Lung (tissue), 12 donors: ENCODE results near the gene TANC1. TPM values are rescaled to one million over a fixed set of nuclear protein-coding genes. Genes with fewer than 3 reads are reported as not detected.

Source experiments
- ATAC-seq: fragments of 200-7000 bp; cut with Tn5 transposase; one replicate; pipeline ENCODE4 v1.9.1; 2020; ENCODE audit warnings: moderate number of reproducible peaks; ENCODE audit not compliant: insufficient read depth, low FRiP score
- DNase-seq, 3 donors: peaks; one replicate each; pipeline ENCODE4 v3.0.0-alpha.2; 2013 to 2017
- H3K27ac ChIP-seq, 2 donors: one replicate each; pipeline ENCODE4 v1.5.1; 2013; ENCODE audit warnings: mild to moderate bottlenecking in 2 of 2, moderate library complexity in 2 of 2, control low read depth in 1 of 2, inconsistent platforms in 1 of 2, low read depth in 1 of 2, low read length in 1 of 2
- H3K27me3 ChIP-seq, 3 donors: one replicate each; pipeline ENCODE4 v1.5.1; 2013; ENCODE audit warnings: low read length in 2 of 3; ENCODE audit not compliant: control insufficient read depth in 3 of 3, insufficient read depth in 3 of 3
- H3K36me3 ChIP-seq, 4 donors: one replicate each; pipeline ENCODE4 v1.5.1; 2013; ENCODE audit warnings: low read length in 4 of 4, mild to moderate bottlenecking in 1 of 4, moderate library complexity in 1 of 4; ENCODE audit not compliant: control insufficient read depth in 4 of 4, insufficient read depth in 4 of 4
- H3K4me1 ChIP-seq, 5 donors: one replicate each; pipeline ENCODE4 v1.5.1; 2013; ENCODE audit warnings: low read length in 5 of 5, mild to moderate bottlenecking in 2 of 5, moderate library complexity in 1 of 5; ENCODE audit not compliant: control insufficient read depth in 5 of 5, insufficient read depth in 5 of 5
- H3K4me3 ChIP-seq: one replicate; pipeline ENCODE4 v1.5.1; 2013; ENCODE audit warnings: mild to moderate bottlenecking, control low read depth, moderate library complexity
- H3K9ac ChIP-seq, 2 donors: one replicate each; pipeline ENCODE4 v1.5.1; 2013; ENCODE audit warnings: low read length in 2 of 2, control low read depth in 1 of 2; ENCODE audit not compliant: insufficient read depth in 1 of 2
- H3K9me3 ChIP-seq, 4 donors: one replicate each; pipeline ENCODE4 v1.5.1; 2013; ENCODE audit warnings: low read length in 3 of 4, mild to moderate bottlenecking in 1 of 4, moderate library complexity in 1 of 4; ENCODE audit not compliant: control insufficient read depth in 4 of 4, insufficient read depth in 3 of 4
- CTCF ChIP-seq: IDR thresholded peaks from 2 replicates; pipeline ENCODE4 v1.5.1; 2012; ENCODE audit warnings: mild to moderate bottlenecking; ENCODE audit errors: control extremely low read depth, extremely low read depth
- WGBS, 2 donors: extraction: QIAGEN DNeasy Blood & Tissue Kit; methylation state at CpG; one replicate each; pipeline ENCODE4 v1.1.7; 2013; 5-methylcytosine and 5-hydroxymethylcytosine counted together
- polyA plus RNA-seq, 2 donors: library from polyadenylated mRNA; stranded (reverse); fragments of 200-250 nt; gene quantifications; one replicate each; pipeline ENCODE4 v1.2.1, GENCODE V29; 2013
- total RNA-seq, 2 donors: library from RNA; depleted of rRNA in 1 of 2; stranded (reverse); fragments of >200 nt in 1 of 2; gene quantifications; one replicate each; pipeline ENCODE4 v1.2.1, GENCODE V29; 2014 to 2021
- donor health status: control.
- donor health status: control.
- donor health status: Bipolar disorder and iron deficiency.
- donor health status: healthy.
- donor health status: DM: yes; HTN: yes; CAD: no.

The TANC1 gene
- total and polyA plus RNA-seq, 4 donors: 14.3 to 99.5 (median 37.3) TPM

- TF ChIP-seq CTCF: no peak
- Histone ChIP-seq H3K4me1 (peaks cover 3 to 25% (median 15%) of the 10 kb centered on the region in 5 donors), H3K36me3 (peaks cover 0 to 4% (median 0%) of the 10 kb centered on the region in 4 donors), H3K27ac (no peak overlapping the region), H3K4me3 (no peak overlapping the region), H3K27me3 (no peaks in the 10 kb centered on the region), H3K9me3 (no peaks in the 10 kb centered on the region), H3K9ac (no peak overlapping the region)
- ATAC-seq: no peak
- DNase-seq: no peak
- WGBS, 2 donors: 77 to 88% methylated on average over 5 of the region's 5 CpGs
Measured at GRCh38 chr2:158993030-158993429, 24.6 kb downstream of the TANC1 start.

- no peaks in the 10 kb centered on the region for H3K27me3 ChIP-seq
- peaks cover 3 to 29% (median 17%) of the 10 kb centered on the region in 5 donors for H3K4me1 ChIP-seq
- no peaks in the 10 kb centered on the region for H3K9me3 ChIP-seq
- WGBS, 2 donors: 74 to 78% methylated on average over 4 of the region's 4 CpGs
- no peak for ATAC-seq
- H3K36me3 ChIP-seq: peaks cover 0 to 4% (median 0%) of the 10 kb centered on the region in 4 donors
- no peak for TF ChIP-seq CTCF
- no peak overlapping the region for H3K9ac ChIP-seq
- no peak overlapping the region for H3K4me3 ChIP-seq
- DNase-seq: no peak
- no peak overlapping the region for H3K27ac ChIP-seq
Measured at GRCh38 chr2:158993721-158994587, 25.5 kb downstream of the TANC1 start.

DNA sequence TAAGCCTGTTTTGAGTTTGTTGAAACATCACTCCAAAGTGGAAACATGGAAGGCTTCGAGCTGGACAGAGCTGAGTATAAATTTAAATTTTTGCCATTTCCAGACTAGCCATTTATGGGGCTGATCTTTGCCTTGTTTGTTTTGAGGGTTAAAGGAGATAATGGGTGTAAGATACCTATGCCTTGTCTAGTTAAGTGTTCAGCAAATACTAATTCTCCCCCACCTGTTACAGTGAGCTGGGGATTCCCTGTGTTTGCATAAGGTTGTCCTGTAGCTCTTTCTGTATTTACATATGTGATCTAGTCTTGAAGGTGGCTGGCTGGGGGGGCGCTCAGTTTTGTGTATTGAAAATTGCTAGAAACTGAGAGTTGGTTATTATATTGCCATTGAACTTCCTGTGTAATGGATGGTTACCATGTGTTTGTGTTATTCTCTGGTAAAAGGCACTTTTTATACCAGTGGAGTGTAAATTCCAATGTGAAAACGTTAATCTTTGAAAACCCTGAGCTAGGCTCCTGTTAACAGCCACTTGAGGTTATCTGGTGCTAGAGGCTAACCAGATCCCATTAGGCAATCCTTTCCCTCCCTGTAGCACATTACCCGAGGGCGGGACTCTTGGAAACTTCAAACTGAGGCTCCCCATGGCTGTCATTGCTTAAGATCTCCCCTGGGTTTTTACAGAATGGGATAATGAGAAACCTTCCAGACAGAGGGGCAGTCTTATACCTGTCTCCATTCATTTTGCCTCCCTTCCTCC is 26.7 kb downstream of the TANC1 start:
- Histone ChIP-seq H3K4me1 (peaks cover 3 to 39% (median 17%) of the 10 kb centered on the region in 5 donors), H3K27ac (no peak overlapping the region), H3K4me3 (no peak overlapping the region), H3K36me3 (peaks cover 0 to 4% (median 0%) of the 10 kb centered on the region in 4 donors), H3K9ac (no peak overlapping the region), H3K9me3 (no peaks in the 10 kb centered on the region), H3K27me3 (no peaks in the 10 kb centered on the region)
- ATAC-seq (no peak), DNase-seq (peak in 1 of 3 donors; percentile 52)
- WGBS, 2 donors: 60 to 75% methylated on average over 5 of the region's 5 CpGs
- TF ChIP-seq CTCF: no peak
